ENCODE measurements around the gene MISFA. TPM values are rescaled to one million over a fixed set of nuclear protein-coding genes. Genes with fewer than 3 reads are reported as not detected.
"Not testable (repeated sequence)": the region's sequence is repeated elsewhere in the genome, so short reads cannot be mapped to it uniquely, and the experiment has no call there.

MISFA gene
- total RNA-seq, 1 donor from 2014 or later, result 4.4 TPM

GRCh38 chr11:18590571-18590970 is 9.0 kb upstream of the MISFA start:
- H3K4me3 Mint-ChIP-seq, result peak overlapping the region; percentile 35
- no peaks in the 10 kb centered on the region for H3K9me3 Mint-ChIP-seq

GRCh38 chr11:18594088-18594487 is 5.5 kb upstream of the MISFA start:
- H3K27me3 Mint-ChIP-seq (ENCODE audit: low read depth); H3K4me1 Mint-ChIP-seq; H3K27ac Mint-ChIP-seq (ENCODE audit: unreplicated experiment); DNase-seq (ENCODE audit: low read depth, low spot score); H3K36me3 Mint-ChIP-seq (ENCODE audit: low read depth); H3K9me3 Mint-ChIP-seq; H3K4me3 Mint-ChIP-seq: not testable (repeated sequence)

More at GRCh38 chr11:18590571-18590970, 9.0 kb upstream of the MISFA start:
- Mint-ChIP-seq H3K27ac (ENCODE audit: unreplicated experiment) (no peak overlapping the region), H3K4me1 (no peaks in the 10 kb centered on the region), H3K27me3 (ENCODE audit: low read depth) (no peaks in the 10 kb centered on the region), H3K36me3 (ENCODE audit: low read depth) (no peaks in the 10 kb centered on the region)
- no peak for DNase-seq (ENCODE audit: low read depth, low spot score)
- TF ChIP-seq, protein P1, sequence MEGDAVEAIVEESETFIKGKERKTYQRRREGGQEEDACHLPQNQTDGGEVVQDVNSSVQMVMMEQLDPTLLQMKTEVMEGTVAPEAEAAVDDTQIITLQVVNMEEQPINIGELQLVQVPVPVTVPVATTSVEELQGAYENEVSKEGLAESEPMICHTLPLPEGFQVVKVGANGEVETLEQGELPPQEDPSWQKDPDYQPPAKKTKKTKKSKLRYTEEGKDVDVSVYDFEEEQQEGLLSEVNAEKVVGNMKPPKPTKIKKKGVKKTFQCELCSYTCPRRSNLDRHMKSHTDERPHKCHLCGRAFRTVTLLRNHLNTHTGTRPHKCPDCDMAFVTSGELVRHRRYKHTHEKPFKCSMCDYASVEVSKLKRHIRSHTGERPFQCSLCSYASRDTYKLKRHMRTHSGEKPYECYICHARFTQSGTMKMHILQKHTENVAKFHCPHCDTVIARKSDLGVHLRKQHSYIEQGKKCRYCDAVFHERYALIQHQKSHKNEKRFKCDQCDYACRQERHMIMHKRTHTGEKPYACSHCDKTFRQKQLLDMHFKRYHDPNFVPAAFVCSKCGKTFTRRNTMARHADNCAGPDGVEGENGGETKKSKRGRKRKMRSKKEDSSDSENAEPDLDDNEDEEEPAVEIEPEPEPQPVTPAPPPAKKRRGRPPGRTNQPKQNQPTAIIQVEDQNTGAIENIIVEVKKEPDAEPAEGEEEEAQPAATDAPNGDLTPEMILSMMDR (conservative IDR thresholded peaks at IDR 0.05), result no peak

DNA sequence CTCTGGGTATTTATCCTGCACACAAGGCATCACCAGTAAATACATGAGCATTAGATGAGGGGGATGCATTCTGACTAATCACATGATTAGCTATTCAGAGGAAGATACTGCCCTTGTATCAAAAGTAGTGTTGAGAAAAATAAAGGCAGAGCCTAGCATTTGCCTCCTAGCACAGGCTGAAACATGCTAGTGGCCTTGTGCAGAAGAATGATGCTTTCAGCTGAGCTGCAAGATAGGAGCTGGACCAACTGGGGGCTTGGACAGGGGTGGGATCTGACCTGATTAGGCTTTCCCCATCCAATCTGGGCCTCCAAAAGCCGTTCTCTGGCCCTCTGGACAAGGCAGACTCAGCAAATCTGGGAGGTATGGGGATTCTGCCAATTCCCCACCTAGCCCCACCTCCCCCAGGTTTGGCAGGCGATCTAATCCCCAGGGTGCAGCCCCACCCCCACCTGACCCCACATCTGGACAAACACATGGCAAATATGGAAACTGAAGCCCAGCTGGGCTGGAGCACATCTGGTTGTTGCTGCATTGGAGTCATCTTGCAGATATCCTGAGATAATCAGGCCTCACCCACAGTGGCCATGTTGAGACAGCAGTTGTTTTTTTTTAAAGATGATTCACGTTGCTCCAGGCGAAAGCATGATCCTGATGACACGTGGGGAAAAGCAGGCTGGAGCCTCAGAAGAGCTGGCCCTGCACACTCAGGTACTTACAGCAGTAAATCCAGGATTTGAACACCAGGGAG is 4.4 kb upstream of the MISFA start:
- H3K27me3 Mint-ChIP-seq (ENCODE audit: low read depth), result no peaks in the 10 kb centered on the region
- H3K36me3 Mint-ChIP-seq (ENCODE audit: low read depth), result no peaks in the 10 kb centered on the region
- no peaks in the 10 kb centered on the region for H3K9me3 Mint-ChIP-seq
- no peak overlapping the region for H3K4me3 Mint-ChIP-seq
- TF ChIP-seq, protein P1 (conservative IDR thresholded peaks at IDR 0.05), result no peak
- no peak for DNase-seq (ENCODE audit: low read depth, low spot score)
- no peak overlapping the region for H3K27ac Mint-ChIP-seq (ENCODE audit: unreplicated experiment)
- no peaks in the 10 kb centered on the region for H3K4me1 Mint-ChIP-seq

GRCh38 chr11:18600915-18601569 is 1.5 kb downstream of the MISFA start:
- H3K27ac Mint-ChIP-seq (ENCODE audit: unreplicated experiment), result no peak overlapping the region
- no peaks in the 10 kb centered on the region for H3K36me3 Mint-ChIP-seq (ENCODE audit: low read depth)
- no peaks in the 10 kb centered on the region for H3K9me3 Mint-ChIP-seq
- no peaks in the 10 kb centered on the region for H3K4me1 Mint-ChIP-seq
- no peak for DNase-seq (ENCODE audit: low read depth, low spot score)
- H3K4me3 Mint-ChIP-seq, result no peak overlapping the region
- TF ChIP-seq, protein P1 (conservative IDR thresholded peaks at IDR 0.05), result no peak
- no peaks in the 10 kb centered on the region for H3K27me3 Mint-ChIP-seq (ENCODE audit: low read depth)

GRCh38 chr11:18608376-18608775 is 8.8 kb downstream of the MISFA start:
- Mint-ChIP-seq H3K4me3 (no peak overlapping the region), H3K27me3 (ENCODE audit: low read depth) (no peaks in the 10 kb centered on the region), H3K9me3 (no peaks in the 10 kb centered on the region), H3K36me3 (ENCODE audit: low read depth) (peaks cover 3% of the 10 kb centered on the region), H3K27ac (ENCODE audit: unreplicated experiment) (no peak overlapping the region), H3K4me1 (no peaks in the 10 kb centered on the region)
- DNase-seq (ENCODE audit: low read depth, low spot score), result no peak
- TF ChIP-seq, protein P1 (conservative IDR thresholded peaks at IDR 0.05), result no peak

GRCh38 chr11:18611196-18611595 is 11.6 kb downstream of the MISFA start:
- no peak for DNase-seq (ENCODE audit: low read depth, low spot score)
- H3K9me3 Mint-ChIP-seq, result no peaks in the 10 kb centered on the region
- TF ChIP-seq, protein P1 (conservative IDR thresholded peaks at IDR 0.05), result no peak
- H3K4me3 Mint-ChIP-seq, result no peak overlapping the region
- H3K36me3 Mint-ChIP-seq (ENCODE audit: low read depth), result peaks cover 10% of the 10 kb centered on the region
- no peaks in the 10 kb centered on the region for H3K4me1 Mint-ChIP-seq
- no peak overlapping the region for H3K27ac Mint-ChIP-seq (ENCODE audit: unreplicated experiment)
- no peaks in the 10 kb centered on the region for H3K27me3 Mint-ChIP-seq (ENCODE audit: low read depth)

All from neural crest cell (in vitro differentiated cells).